ENCODE results near the gene C17orf67.

GRCh38 chr17:56754523-56755208 lies 79.1 kb downstream of the C17orf67 start:
- no peak for TF ChIP-seq CTCF (IDR thresholded peaks at IDR 0.05)
- TF ChIP-seq POLR2AphosphoS5 (IDR thresholded peaks at IDR 0.05): no peak
- TF ChIP-seq POLR2A (IDR thresholded peaks at IDR 0.05): no peak
